ENCODE results near the gene DNTTIP2.
"Not testable (repeated sequence)": the region's sequence is repeated elsewhere in the genome, so short reads cannot be mapped to it uniquely, and the experiment has no call there.

DNTTIP2 gene

DNA sequence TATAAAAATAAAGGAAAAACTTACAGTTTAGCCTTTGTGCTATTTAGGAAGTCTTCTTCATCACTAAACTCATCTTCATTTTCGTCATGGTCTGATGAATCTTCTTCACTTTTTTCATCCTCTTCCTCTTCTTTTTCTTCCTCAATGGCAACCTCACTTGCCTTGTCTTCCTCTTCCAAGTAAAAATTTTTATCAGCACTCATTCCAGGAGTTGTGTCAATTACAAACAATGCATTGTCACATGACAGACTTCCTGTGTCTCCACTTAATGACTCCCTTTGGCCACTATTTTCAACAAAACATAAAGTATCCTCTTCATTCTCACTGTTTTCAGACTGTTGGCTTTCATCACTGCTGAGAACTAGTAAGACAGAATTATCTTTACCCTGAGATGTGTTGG lies 2.8 kb downstream of the DNTTIP2 start:
- DNase-seq: no peak

DNA sequence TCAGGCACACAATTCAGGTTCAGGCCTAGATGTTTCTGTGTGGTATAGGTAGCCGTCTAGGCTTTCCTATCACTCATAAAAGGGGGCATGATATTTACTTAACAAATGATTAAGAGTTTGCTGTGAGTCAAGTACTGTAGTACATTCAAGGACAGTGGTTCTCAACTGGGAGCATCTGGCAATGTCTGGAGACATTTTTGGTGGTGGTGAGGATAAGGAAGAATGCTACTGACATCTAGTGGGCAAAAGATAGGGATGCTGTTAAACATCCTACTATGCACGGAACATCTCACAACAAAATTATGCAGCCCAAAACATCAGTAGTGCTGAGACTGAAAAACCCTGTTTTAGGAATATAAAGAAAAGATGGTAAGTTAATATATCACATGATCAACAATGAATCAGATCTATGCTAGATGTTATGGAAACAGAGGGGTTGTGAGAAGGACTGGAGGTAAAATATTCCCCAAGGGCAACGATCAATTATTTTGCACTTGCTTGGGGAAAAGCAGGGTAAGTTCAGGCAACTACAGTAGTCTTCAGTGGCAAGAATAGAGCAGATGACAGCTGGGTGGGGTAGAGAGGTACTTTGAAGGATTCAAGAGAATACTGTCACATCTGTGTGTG lies 4.9 kb downstream of the DNTTIP2 start:
- DNase-seq: peak in 1 of 51 donors; percentile 0

DNA sequence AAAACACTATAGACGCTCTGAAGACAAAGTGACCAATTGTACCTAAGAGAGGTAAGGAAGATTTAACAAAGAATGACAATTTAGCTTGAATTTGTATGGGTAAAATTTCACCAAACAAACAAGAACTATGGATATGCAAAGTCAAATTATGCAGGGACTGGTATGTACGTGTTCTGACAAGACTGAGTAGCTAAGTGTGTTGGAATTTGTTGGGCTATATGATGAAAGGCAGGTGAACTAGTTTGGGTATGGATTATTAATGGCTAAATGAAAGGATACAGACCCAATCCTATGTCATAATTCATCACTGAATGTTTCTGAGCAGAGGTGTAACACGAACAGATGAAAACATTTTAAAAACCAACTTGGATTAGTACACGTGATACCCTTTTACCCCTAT lies 7.6 kb downstream of the DNTTIP2 start:
- no peak for DNase-seq

DNA sequence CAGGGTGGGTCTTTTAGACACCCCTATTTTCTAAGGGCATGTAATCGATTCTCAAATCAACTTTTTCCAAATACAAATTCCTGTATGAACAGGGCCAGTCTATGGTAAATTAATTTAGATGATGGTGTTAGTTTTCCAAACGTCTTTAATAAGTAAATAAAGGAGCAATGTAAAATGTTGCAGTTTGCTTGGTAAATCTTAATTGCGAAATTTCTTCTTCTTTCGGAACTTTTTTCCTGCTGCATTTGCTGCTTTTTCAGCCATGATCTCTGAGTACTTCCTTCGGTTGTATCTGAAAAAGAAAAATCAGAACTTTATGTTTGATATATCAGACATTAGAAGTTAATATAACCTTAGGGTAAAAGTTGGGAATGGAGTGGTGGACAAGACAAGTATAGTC lies 9.4 kb downstream of the DNTTIP2 start:
- DNase-seq: no peak

DNA sequence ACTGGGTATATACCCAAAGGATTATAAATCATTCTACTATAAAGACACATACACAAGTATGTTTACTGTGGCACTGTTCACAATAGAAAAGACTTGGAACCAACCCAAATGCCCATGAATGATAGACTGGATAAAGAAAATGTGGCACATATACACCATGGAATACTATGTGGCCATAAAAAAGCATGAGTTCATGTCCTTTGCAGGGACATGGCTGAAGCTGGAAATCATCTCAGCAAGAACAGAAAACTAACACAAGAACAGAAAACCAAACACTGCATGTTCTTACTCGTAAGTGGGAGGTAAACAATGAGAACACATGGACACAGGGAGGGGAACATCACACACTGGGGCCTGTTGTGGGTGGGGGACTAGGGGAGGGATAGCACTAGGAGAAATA lies 10.5 kb downstream of the DNTTIP2 start:
- not testable (repeated sequence) for DNase-seq

DNA sequence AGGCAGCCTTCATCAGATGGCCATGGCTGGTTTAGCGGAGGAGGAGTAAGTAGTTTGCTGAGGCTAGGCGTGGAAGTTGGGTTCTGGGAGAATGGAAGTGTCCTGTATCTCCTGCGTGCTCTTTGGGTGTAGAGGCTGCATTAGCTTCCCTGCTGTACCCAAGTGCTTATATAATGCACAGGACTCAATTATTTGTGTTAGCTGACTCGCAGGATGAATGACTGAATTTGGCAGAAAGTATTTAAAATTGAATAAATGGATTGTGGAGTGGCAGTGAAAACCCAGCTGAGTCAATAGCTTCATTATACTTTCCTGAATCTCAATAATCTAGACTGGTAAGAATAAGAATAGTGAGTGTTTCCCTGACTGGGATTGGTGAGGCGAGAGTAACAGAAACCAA lies 13.8 kb downstream of the DNTTIP2 start:
- no peak for DNase-seq

DNA sequence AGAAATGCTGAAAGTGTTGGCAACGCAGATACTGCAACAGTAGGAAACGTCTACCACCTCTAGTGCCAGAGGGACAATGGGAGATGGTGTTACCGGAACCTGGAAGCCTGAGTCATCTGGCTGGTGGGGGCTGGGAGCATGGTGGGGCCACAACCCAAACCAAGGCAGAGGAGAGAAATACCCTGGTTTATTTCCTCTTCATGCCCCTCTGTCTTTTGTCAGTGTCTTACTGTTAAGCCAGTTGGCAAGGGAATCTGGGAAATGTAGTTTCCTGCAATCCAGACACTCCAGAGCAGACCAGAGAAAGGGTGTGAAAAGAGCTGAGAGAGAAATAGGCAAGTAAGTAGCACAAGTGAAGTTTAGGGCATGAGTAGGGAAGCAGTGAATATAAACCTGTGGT lies 14.8 kb downstream of the DNTTIP2 start:
- no peak for DNase-seq

DNA sequence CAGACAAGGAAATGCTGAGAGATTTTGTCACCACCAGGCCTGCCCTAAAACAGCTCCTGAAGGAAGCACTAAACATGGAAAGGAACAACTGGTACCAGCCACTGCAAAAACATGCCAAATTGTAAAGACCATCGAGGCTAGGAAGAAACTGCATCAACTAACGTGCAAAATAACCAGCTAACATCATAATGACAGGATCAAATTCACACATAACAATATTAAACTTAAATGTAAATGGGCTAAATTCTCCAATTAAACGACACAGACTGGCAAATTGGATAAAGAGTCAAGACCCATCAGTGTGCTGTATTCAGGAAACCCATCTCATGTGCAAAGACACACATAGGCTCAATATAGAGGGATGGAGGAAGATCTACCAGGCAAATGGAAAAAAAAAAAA lies 21.4 kb downstream of the DNTTIP2 start:
- DNase-seq: not testable (repeated sequence)

DNA sequence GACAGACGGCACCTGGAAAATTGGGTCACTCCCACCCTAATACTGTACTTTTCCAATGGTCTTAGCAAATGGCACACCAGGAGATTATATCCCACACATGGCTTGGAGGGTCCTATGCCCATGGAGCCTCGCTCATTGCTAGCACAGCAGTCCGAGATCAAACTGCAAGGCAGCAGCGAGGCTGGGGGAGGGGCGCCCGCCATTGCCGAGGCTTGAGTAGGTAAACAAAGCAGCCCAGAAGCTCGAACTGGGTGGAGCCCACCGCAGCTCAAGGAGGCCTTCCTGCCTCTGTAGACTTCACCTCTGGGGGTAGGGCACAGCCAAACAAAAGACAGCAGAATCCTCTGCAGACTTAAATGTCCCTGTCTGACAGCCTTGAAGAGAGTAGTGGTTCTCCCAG lies 23.0 kb downstream of the DNTTIP2 start:
- DNase-seq: not testable (repeated sequence)

DNA sequence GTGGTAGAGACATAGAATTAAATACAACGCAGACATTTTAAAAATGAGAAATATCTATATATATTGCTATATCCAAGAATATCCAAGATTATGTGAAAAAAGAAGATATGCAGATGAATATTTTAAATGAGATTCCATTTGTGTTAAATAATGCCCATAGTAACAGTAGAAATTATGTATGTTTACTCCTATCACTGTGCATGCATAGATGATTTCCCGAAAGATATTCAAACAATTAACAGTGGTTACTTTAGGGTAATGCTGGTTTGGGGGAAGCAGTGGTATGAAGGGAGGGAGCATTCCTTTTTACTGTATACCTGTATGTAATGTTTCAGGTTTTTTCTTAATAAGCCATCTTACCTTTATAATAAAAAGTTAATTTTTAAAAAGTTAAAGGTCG lies 25.1 kb downstream of the DNTTIP2 start:
- DNase-seq: no peak

DNA sequence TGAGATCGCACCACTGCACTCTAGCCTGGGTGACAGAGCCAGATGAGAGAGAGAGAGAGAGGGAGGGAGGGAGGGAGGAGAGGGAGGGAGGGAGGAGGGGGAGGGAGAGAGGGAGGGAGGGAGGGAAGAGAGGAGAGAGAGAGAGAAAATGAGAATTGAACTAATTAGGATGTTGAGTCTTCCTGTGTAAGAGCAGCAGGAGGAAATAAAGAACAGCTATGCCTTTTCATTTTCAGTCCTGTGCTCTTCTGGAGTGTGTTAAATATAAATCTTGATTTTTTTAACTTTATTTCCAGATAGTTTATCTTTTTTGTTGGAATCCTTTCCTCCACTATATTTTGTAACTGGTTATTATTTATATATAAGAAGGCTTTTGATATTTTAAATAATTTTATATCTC lies 27.1 kb downstream of the DNTTIP2 start:
- DNase-seq: no peak

DNA sequence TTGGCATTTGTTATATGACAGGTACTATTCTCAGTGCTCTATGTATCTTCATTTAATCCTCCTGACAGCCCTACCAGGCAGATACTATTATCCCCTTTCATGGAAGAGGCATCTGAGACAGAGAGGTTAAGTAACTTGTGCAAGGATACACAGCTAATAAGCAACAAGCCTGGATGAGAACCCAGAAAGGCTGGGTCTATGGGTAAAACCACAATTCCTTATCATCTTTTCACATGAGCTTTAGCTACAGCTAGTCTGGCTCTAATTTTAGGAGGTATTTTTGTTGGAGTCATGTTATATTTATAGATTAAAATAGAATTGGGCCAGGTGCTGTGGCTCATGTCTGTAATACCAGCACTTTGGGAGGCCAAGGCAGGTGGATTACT lies 27.7 kb downstream of the DNTTIP2 start:
- no peak for DNase-seq

DNA sequence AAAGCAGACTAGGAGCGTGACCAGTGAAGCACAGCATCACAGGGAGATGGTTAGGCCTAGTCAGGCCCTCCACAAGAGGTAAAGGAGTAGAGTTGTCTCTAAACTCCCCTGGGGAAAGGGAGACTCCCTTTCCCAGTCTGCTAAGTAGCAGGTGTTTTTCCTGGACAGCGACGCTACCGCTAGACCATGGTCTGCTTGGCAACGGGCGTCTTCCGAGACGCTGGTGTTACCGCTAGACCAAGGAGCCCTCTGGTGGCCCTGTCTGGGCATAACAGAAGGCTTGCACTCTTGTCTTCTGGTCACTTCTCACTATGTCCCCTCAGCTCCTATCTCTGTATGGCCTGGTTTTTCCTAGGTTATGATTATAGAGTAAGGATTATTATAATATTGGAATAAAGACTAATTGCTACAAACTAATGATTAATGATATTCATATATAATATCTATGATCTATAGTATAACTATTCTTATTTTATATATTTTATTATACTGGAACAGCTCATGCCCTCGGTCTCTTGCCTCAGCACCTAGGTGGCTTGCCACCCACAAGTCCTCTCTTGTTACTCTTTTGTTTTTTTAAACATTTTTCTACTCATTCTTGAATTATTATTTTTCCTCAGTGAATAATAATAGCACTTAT lies 28.2 kb downstream of the DNTTIP2 start:
- DNase-seq: peak in 38 of 51 donors; percentile 1 to 82 (median 36)

DNA sequence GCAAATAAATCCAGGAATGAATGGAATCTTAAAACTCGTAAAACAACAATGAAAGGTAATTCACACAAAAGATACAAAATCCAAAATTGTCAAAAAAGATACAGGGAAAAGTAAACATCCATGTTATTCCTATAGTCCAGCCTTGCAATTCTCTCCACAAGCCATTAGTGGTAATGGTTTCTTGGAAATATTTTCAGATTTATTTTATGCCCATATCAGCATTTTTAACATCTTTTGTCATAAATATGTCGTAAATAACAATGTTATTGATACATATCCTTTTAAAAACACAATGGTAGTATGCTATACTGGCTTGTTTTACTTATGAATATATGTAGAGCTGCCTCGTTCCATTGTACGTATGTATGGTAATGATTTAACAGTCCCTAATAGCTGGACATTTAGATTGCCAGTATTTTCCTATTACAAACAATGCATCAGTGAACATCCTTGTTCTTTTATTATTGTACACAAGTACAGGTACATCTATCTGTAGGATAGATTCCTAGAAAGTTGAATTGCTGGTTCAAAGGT lies 30.6 kb downstream of the DNTTIP2 start:
- DNase-seq: no peak

DNA sequence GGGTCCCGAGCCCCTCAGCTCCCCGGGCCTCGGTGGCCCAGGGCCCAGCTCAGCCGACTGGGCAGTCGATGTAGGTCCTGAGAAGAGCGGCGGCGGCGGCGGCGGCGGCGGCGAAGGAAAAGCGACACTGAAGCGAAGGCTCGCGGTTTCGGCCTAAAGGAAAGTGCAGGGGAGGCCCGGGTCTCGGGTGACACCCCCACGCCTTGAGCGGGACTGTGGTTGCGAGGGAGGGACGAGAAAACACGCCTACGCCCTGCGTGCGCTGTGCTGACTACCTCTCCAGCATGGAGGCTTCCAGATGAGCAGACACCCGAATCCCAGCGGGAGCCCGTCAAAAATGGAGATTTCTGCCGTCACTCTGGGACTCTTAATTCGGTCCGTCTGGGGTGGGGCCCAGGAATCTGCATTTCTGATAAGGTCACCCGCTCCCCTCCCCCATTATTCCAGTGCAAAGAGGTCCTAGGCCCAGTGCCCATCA lies 31.2 kb downstream of the DNTTIP2 start:
- peak in 47 of 51 donors; percentile 12 to 85 (median 51) for DNase-seq

DNA sequence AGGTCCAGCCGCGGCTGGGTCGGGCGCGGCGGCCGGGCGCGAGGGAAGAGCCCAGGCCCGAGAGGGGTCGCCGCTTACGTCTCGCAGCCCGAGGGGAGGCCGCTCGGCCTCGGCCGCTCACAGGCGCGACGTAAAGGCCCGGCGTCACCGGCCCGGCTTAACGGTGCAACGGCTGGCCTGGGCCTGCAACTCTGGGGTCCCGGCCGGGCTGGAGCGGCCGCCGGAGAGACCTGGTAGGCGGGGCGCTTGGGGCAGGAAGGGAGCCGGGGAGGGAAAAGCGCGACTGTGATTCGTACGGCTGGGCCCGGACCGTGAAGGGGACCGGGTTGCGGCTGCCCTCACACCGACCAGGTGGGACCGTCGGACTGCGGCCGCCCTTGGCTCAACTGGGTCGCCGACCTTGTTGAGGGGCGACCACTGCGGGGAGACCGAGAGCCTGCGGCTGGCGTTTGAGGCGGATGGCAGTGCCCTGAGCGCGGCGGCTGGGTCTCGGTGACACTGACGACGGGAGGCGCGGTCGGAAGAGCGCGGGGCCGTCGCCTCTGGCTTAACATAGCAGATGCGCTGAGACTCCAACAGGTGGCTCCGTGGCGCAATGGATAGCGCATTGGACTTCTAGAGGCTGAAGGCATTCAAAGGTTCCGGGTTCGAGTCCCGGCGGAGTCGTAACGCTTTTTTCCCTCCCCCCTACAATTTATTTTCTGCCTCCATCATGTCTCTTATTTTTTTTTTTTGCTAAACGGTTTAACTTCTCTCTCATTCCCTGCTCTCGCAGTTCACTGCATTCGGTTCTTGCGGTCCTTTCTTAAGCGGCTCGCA lies 31.8 kb downstream of the DNTTIP2 start:
- DNase-seq: peak; percentile 17 to 88 (median 76)

DNA sequence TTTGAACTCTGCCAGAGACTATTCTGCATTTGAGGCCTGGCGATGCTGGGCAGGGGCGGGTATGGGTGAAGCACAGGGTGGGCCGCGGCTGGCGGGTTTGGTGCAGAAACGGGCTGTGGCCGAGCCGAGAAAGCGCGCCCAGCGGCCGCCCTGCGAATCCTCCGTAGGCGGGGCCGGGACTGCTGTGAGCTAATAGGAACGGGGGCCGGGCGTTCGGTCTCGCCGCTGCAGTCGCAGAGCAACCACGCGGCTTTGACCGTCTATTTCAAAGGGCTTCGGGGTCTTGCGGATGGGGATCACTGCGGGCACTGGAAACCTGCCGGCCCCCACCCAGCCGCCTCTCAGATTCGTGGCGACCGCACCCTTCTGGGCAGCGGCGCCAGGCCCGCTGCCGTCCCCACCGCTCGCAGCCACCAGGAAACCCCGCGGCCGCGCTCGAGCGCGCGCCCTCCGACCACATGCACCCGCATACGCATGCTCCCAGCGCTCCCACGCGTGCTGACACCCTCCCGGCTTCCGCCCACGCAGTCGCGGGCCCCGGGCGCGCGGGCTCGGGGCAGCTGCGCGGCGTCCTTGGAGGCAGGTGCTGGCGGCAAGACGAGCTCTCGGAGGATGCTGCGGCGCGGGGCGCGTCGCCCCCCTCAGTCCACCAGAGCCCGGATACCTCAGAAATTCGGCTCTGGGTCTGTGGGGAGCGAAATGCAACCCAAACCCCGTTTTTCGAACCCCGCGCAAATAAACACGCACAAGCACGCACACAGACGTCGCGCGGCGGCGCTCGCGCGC lies 32.6 kb downstream of the DNTTIP2 start:
- peak; percentile 24 to 95 (median 85) for DNase-seq

DNA sequence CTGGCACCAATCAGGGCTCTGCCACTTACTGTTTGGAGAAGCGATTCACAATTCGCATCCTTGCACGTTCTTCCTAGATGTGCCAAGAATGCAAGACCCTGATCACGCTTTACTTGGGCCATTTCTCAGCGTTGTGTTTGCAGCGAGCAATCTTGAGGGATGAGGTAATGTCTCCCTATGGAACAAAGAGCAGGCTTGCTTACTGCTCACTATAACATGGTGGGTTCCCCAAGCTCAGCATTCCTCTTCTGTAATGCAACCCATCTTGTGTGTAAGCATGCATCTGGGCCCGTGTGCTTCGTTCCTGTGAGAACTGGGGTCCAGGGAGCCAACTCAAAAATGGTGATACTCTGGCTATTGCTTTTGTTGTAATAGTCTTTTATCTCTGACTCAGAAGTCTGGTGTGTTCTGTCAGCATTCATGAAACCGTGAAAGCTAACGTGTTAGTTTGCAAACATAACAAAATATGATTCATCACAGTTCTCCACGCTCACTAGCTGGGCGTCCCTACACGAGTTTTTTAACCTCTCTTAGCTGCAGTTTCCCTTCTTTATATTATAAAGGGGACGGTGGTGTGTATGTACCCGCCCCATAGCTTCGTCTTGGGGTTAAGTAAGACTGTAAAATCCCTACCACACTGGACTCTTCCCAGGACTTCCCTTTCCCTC lies 33.3 kb downstream of the DNTTIP2 start:
- peak in 6 of 51 donors; percentile 0 to 78 (median 39) for DNase-seq

DNA sequence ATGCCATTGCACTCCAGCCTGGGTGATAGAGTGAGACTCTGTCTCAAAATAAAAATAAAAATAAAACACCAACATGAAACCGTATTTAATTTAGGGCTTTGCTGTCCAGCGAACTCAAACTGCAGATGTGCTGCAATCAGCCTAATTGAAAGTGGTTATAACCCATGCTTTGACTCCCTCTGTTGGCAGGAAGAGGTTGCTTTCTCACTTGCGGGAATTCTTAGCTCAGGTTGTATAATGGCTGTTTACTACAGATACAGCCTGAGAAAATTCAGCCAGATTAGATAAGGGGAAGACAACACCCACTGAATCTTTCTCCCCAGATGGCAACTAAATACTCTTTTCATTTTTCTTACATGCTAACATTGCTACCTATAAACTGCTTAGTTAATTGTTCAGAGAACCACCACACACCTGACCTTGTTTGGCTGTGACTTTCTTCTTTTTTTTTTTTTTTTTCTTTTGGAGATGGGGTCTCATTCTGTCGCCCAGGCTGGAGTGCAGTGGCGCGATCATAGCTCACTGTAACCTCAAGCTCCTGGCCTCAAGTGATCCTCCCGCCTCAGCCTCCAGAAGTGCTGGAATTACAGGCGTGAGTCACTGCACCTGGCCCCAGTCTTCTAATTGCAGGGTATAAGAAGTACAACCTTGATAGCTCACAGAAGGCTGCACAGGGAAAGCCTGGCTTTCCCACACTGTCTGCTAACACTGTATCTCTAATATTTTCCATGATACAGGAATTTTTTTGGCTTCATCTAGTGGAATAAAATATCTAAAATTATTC lies 34.6 kb downstream of the DNTTIP2 start:
- DNase-seq: peak in 24 of 51 donors; percentile 0 to 59 (median 11)
